H9 (cell line): ENCODE data around the gene AIF1L. TPM values are rescaled to one million over a fixed set of nuclear protein-coding genes. Genes with fewer than 3 reads are reported as not detected.

Experiments used
- DNase-seq: peaks from one replicate; pipeline ENCODE4 v3.0.0-alpha.2; 2017
- H2AFZ ChIP-seq: one replicate; pipeline ENCODE4 v1.6.1; 2013; ENCODE audit warnings: mild to moderate bottlenecking, low read length, control low read depth, moderate library complexity
- H2AK5ac ChIP-seq: 2 replicates; pipeline ENCODE4 v1.6.1; 2013; ENCODE audit warnings: low read length, control low read depth, mixed read lengths; ENCODE audit not compliant: insufficient read length
- H2BK120ac ChIP-seq: one replicate; pipeline ENCODE4 v1.6.1; 2013; ENCODE audit warnings: low read depth, mild to moderate bottlenecking, low read length, control low read depth, inconsistent platforms; ENCODE audit not compliant: poor library complexity, severe bottlenecking
- H2BK12ac ChIP-seq: 2 replicates; pipeline ENCODE4 v1.6.1; 2013; ENCODE audit warnings: low read length, control low read depth, mixed read lengths, low read depth; ENCODE audit not compliant: insufficient read length
- H2BK15ac ChIP-seq: 2 replicates; pipeline ENCODE4 v1.6.1; 2013; ENCODE audit warnings: low read depth, low read length, control low read depth
- H2BK20ac ChIP-seq: one replicate; pipeline ENCODE4 v1.6.1; 2013; ENCODE audit warnings: low read depth, mild to moderate bottlenecking, low read length, control low read depth, inconsistent platforms; ENCODE audit not compliant: poor library complexity, severe bottlenecking
- H2BK5ac ChIP-seq: 2 replicates; pipeline ENCODE4 v1.6.1; 2013; ENCODE audit warnings: low read length, control low read depth, mixed read lengths; ENCODE audit not compliant: insufficient read length
- H3K14ac ChIP-seq: 2 replicates; pipeline ENCODE4 v1.6.1; 2013; ENCODE audit warnings: low read length, control low read depth; ENCODE audit not compliant: insufficient read depth
- H3K18ac ChIP-seq: 2 replicates; pipeline ENCODE4 v1.6.1; 2013; ENCODE audit warnings: low read depth, mild to moderate bottlenecking, mixed read lengths, low read length, control low read depth; ENCODE audit not compliant: insufficient read length
- H3K23ac ChIP-seq: 2 replicates; pipeline ENCODE4 v1.6.1; 2013; ENCODE audit warnings: low read length, control low read depth, mixed read lengths, low read depth; ENCODE audit not compliant: insufficient read length
- H3K23me2 ChIP-seq: 2 replicates; pipeline ENCODE4 v1.6.1; 2013; ENCODE audit warnings: low read depth, mild to moderate bottlenecking, mixed read lengths, low read length, control low read depth; ENCODE audit not compliant: insufficient read length, poor library complexity, severe bottlenecking
- H3K27ac ChIP-seq: 2 replicates; pipeline ENCODE4 v1.5.1; 2013; ENCODE audit warnings: low read length, control low read depth, mixed read lengths, low read depth; ENCODE audit not compliant: insufficient read length
- H3K27me3 ChIP-seq: 2 replicates; pipeline ENCODE4 v1.6.1; 2013; ENCODE audit warnings: low read length, control low read depth, inconsistent platforms; ENCODE audit not compliant: insufficient read depth
- H3K4ac ChIP-seq: 2 replicates; pipeline ENCODE4 v1.6.1; 2013; ENCODE audit warnings: low read depth, mild to moderate bottlenecking, control low read depth, inconsistent platforms, low read length, moderate library complexity
- H3K4me1 ChIP-seq: 2 replicates; pipeline ENCODE4 v1.6.1; 2013; ENCODE audit warnings: low read length, control low read depth, inconsistent platforms; ENCODE audit not compliant: insufficient read depth
- H3K4me2 ChIP-seq: 2 replicates; pipeline ENCODE4 v1.6.1; 2013; ENCODE audit warnings: low read length, control low read depth, mixed read lengths; ENCODE audit not compliant: insufficient read length, insufficient read depth
- H3K56ac ChIP-seq: 2 replicates; pipeline ENCODE4 v1.6.1; 2013; ENCODE audit warnings: low read depth, mild to moderate bottlenecking, mixed read lengths, low read length, control low read depth; ENCODE audit not compliant: insufficient read length
- H3K79me1 ChIP-seq: 2 replicates; pipeline ENCODE4 v1.6.1; 2013; ENCODE audit warnings: low read depth, mild to moderate bottlenecking, moderate library complexity, low read length, control low read depth, inconsistent platforms; ENCODE audit not compliant: insufficient read depth, poor library complexity, severe bottlenecking
- H3K79me2 ChIP-seq: 2 replicates; pipeline ENCODE4 v1.6.1; 2013; ENCODE audit warnings: low read length, control low read depth, inconsistent platforms; ENCODE audit not compliant: insufficient read depth
- H3K9ac ChIP-seq: 2 replicates; pipeline ENCODE4 v1.6.1; 2013; ENCODE audit warnings: low read length, control low read depth, mixed read lengths; ENCODE audit not compliant: insufficient read length; ENCODE audit errors: extremely low read depth
- H3K9me3 ChIP-seq: one replicate; pipeline ENCODE4 v1.6.1; 2013; ENCODE audit warnings: low read depth, low read length, inconsistent platforms; ENCODE audit not compliant: control insufficient read depth
- H3T11ph ChIP-seq: one replicate; pipeline ENCODE4 v1.6.1; 2013; ENCODE audit warnings: mild to moderate bottlenecking, low read length, control low read depth, inconsistent platforms
- H4K20me1 ChIP-seq: one replicate; pipeline ENCODE4 v1.6.1; 2013; ENCODE audit not compliant: control insufficient read depth, insufficient read length, insufficient read depth
- H4K5ac ChIP-seq: 2 replicates; pipeline ENCODE4 v1.6.1; 2013; ENCODE audit warnings: low read depth, mild to moderate bottlenecking, mixed read lengths, low read length, control low read depth; ENCODE audit not compliant: insufficient read length
- H4K8ac ChIP-seq: replicated peaks from 2 replicates; pipeline ENCODE4 v1.6.1; 2013; ENCODE audit warnings: low read length, control low read depth, mixed read lengths, low read depth; ENCODE audit not compliant: insufficient read length
- H4K91ac ChIP-seq: 2 replicates; pipeline ENCODE4 v1.6.1; 2013; ENCODE audit warnings: low read depth, mild to moderate bottlenecking, moderate library complexity, mixed read lengths, low read length, control low read depth; ENCODE audit not compliant: insufficient read length
- H3K27ac Mint-ChIP-seq, 3 experiments: 2 replicates in 2 of 3; 3 replicates in 1 of 3; pipeline ENCODE4 v1.8.0; 2020 to 2021; ENCODE audit warnings: mixed read lengths in 3 of 3, mild to moderate bottlenecking in 1 of 3, moderate library complexity in 1 of 3
- H3K27me3 Mint-ChIP-seq: 2 replicates; pipeline ENCODE4 v1.8.0; 2021; ENCODE audit warnings: low read depth, mild to moderate bottlenecking, moderate library complexity, mixed read lengths
- H3K36me3 Mint-ChIP-seq, 3 experiments: 2 replicates in 2 of 3; 3 replicates in 1 of 3; pipeline ENCODE4 v1.8.0; 2020 to 2021; ENCODE audit warnings: low read depth in 3 of 3, mixed read lengths in 3 of 3; ENCODE audit not compliant: insufficient read depth in 1 of 3
- H3K4me1 Mint-ChIP-seq, 2 experiments: 2 replicates each; pipeline ENCODE4 v1.8.0; 2020; ENCODE audit warnings: mixed read lengths in 2 of 2
- H3K4me3 Mint-ChIP-seq, 2 experiments: 2 replicates in 1 of 2; 3 replicates in 1 of 2; pipeline ENCODE4 v1.8.0; 2020 to 2021; ENCODE audit warnings: mild to moderate bottlenecking in 2 of 2, mixed read lengths in 2 of 2, moderate library complexity in 1 of 2
- H3K9me3 Mint-ChIP-seq, 2 experiments: 2 replicates in 1 of 2; 3 replicates in 1 of 2; pipeline ENCODE4 v1.8.0; 2020; ENCODE audit warnings: mild to moderate bottlenecking in 2 of 2, mixed read lengths in 2 of 2, moderate library complexity in 1 of 2
- WGBS: extraction: QIAGEN DNeasy Blood & Tissue Kit; methylation state at CpG from one replicate; pipeline ENCODE4 v1.1.7; 2013; ENCODE audit warnings: missing lambda C conversion rate, low lambda C conversion rate, mixed read lengths; ENCODE audit not compliant: insufficient read length; ENCODE audit errors: extremely low coverage; 5-methylcytosine and 5-hydroxymethylcytosine counted together
- total RNA-seq: library from RNA; stranded (reverse); gene quantifications from 2 replicates; pipeline ENCODE4 v1.2.1, GENCODE V29; 2021
- TF ChIP-seq, protein P1 (sequence below): fragments of 200-600 bp; sonication (generic); conservative IDR thresholded peaks from 3 replicates; pipeline ENCODE4 v1.8.0; 2021; ENCODE audit warnings: antibody characterized with exemption, mild to moderate bottlenecking

AIF1L gene
- total RNA-seq, 1 experiment from 2014 or later = 122 TPM

DNA sequence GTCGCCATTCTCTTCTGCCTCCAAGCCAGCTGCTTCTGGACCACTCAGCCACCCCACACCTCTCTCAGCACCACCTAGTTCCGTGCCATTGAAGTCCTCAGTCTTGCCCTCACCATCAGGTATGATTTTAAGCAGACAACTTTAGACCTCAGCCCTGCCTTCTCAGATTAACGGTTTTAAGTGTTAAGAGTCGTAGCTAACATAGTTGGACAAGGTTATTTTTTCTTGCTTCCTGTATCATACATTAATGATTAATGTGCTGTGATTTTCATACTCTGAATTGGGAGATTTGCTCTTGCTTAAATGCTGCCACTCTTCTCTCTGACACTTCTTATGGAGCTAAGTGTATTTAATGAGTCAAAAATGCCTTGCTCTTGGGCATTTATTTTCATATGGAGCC, 49.9 kb downstream of the AIF1L start:
- no peak overlapping the region for H3K14ac ChIP-seq
- H2BK5ac ChIP-seq = no peak overlapping the region
- no peak overlapping the region for H3K23ac ChIP-seq
- no peak for DNase-seq
- H3K36me3 Mint-ChIP-seq = peaks cover 29 to 88% (median 77%) of the 10 kb centered on the region in 3 experiments; a peak in 6 of 7 replicates
- no peak overlapping the region for H4K8ac ChIP-seq
- no peak overlapping the region for H4K5ac ChIP-seq
- no peak overlapping the region for H2BK12ac ChIP-seq
- no peak overlapping the region for H3K56ac ChIP-seq
- H3K18ac ChIP-seq = no peak overlapping the region
- no peak overlapping the region for H4K91ac ChIP-seq
- H3K27ac ChIP-seq = no peak overlapping the region
- H3K79me1 ChIP-seq = no peaks in the 10 kb centered on the region
- H3K4me2 ChIP-seq = no peak overlapping the region
- no peak overlapping the region for H3K4me3 Mint-ChIP-seq
- peaks cover 0 to 12% of the 10 kb centered on the region in 2 experiments; a peak in 2 of 4 replicates for H3K4me1 Mint-ChIP-seq
- H3K27ac Mint-ChIP-seq = no peak overlapping the region
- no peak overlapping the region for H2BK120ac ChIP-seq
- H2BK15ac ChIP-seq = no peak overlapping the region
- H2BK20ac ChIP-seq = no peak overlapping the region
- no peaks in the 10 kb centered on the region for H3K27me3 ChIP-seq
- no CpG with 5 or more reads among the region's 4 CpGs for WGBS
- TF ChIP-seq, protein P1, sequence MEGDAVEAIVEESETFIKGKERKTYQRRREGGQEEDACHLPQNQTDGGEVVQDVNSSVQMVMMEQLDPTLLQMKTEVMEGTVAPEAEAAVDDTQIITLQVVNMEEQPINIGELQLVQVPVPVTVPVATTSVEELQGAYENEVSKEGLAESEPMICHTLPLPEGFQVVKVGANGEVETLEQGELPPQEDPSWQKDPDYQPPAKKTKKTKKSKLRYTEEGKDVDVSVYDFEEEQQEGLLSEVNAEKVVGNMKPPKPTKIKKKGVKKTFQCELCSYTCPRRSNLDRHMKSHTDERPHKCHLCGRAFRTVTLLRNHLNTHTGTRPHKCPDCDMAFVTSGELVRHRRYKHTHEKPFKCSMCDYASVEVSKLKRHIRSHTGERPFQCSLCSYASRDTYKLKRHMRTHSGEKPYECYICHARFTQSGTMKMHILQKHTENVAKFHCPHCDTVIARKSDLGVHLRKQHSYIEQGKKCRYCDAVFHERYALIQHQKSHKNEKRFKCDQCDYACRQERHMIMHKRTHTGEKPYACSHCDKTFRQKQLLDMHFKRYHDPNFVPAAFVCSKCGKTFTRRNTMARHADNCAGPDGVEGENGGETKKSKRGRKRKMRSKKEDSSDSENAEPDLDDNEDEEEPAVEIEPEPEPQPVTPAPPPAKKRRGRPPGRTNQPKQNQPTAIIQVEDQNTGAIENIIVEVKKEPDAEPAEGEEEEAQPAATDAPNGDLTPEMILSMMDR = no peak
- no peaks in the 10 kb centered on the region for H3K9me3 ChIP-seq
- H3K79me2 ChIP-seq = no peaks in the 10 kb centered on the region
- no peak overlapping the region for H2AK5ac ChIP-seq
- no peak overlapping the region for H3T11ph ChIP-seq
- no peak overlapping the region for H2AFZ ChIP-seq
- no peak overlapping the region for H3K9ac ChIP-seq
- no peak overlapping the region for H3K4ac ChIP-seq
- H3K4me1 ChIP-seq = no peaks in the 10 kb centered on the region
- no peaks in the 10 kb centered on the region for H3K23me2 ChIP-seq
- H3K9me3 Mint-ChIP-seq = no peaks in the 10 kb centered on the region
- H4K20me1 ChIP-seq = no peaks in the 10 kb centered on the region
- no peaks in the 10 kb centered on the region for H3K27me3 Mint-ChIP-seq
